Activated gamma-delta T cell treated with anti-CD3 and anti-CD28 coated beads, Interleukin-2, amount 50 U/mL, for 16 hours (primary cell): ENCODE measurements around the gene OSTF1.

ENCODE experiments used
- DNase-seq: peaks from one replicate; pipeline ENCODE4 v3.0.0-alpha.2; 2020; ENCODE audit warnings: low read depth

Gene OSTF1

DNA sequence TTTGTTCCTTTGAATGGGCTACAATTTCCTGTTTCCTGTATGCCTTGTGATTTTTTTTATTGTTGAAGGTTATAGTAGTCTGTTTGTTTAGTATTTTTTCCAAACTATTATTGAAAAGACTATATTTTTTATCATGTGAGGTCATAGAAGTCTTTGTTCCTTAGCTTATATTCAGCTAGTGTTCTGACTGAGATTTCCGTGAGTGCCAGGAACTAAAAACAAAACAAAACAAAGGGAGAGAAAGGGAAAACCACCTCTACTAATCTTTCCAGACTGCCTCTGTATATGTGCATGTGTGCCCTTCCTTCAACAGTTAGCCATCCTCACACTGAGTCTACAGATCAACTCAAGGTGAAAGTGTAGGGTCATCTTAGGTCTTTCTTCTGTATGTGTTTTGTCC, 79.0 kb downstream of the OSTF1 start:
- DNase-seq, result no peak

DNA sequence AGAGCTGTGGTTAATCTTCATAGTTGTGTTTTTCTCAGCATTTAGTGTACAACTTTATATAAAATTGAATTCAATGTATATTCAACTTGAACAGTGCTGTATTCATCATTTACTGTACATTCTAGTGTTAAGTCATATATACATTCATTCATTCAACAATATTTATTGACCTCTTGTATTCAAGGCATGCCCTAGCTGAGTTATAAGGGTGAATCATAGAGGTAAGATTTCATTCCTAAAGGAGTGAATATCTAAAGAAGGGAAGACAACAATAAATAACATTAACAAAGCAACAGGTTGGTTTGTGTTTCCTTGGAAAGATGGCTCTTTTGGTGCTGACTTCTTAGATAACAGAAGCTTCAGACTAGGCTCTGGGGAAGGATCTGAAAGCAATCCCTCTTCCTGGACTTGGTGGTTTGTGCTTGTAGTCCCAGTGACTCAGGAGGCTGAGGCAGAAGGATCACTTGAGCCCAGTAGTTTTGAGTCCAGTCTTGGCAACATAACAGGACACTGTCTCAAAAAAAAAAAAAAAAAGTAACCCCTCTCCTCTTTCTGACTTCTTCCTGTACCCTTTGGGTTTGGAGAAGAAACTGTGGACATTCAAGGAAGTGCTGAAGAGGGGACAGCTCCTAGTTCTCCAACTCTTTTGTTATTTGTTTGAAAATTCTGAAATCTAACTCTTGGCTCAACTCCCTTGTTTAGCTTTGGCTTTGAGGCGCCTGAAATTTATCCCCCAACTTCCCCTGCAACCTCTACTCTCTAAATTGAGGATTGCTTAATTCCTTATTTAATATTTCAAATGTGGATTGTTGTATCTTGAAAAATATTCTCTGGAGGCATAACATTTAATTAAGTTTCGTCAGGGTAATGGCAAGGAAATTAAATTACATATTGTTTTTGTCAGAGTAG, 80.2 kb downstream of the OSTF1 start:
- no peak for DNase-seq

DNA sequence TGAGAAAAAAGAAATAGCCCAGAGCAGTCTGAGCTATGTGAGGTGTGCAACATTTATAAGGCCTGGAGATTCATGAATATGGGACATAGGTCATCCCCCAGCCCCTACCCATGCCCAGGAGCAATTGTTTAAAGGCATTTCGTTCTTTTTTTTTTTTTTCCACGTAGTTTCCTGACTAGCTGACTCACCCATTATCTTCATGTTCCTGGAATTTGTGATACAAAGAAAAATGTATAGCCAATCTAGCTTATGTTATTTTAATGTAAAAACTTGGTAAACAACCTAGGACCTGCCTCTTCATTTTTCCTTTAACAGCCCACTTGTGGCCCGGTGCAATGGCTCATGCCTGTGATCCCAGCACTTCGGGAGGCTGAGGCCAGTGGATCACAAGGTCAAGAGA, 81.3 kb downstream of the OSTF1 start:
- no peak for DNase-seq

DNA sequence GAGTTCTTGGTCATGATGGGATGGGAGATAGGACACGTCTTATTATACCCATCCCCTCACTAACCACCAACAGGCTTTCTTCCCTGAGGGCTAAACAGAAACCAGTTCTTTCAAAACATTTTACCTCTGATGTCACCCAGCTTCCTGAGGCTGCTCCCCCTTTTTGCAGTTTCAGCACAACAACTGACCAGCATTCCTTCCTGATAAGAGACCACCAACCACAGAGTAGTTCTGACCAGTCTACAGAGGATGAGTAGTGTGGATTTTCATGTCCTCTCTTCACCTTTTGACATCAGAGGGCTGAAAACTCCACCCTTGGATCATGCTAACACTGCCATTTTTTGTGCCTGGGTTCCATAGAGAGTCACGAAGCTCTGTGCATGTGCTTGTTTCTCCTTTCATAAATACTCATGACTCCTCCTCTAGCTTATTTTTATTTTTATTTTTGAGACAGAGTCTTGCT, 82.6 kb downstream of the OSTF1 start:
- DNase-seq, result no peak

DNA sequence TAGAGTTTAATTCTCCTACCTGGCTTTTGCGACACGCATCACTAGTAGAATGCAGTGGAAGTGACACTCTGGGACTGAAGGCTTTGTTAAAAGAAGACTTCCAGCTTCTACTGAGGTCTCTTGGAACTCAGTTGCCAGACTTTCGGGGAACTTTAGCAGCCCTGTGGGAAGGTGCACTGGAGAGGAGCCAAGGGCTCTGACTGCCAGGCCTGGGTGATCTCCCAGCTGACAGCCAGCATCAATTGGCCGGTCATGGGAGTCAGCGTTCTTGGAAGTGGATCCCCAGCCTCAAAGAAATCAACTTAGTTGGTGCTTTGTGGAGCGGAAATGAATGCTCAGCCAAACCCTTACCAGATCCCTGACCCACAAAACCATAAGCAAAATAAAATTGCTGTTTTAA, 87.1 kb downstream of the OSTF1 start:
- DNase-seq, result no peak

DNA sequence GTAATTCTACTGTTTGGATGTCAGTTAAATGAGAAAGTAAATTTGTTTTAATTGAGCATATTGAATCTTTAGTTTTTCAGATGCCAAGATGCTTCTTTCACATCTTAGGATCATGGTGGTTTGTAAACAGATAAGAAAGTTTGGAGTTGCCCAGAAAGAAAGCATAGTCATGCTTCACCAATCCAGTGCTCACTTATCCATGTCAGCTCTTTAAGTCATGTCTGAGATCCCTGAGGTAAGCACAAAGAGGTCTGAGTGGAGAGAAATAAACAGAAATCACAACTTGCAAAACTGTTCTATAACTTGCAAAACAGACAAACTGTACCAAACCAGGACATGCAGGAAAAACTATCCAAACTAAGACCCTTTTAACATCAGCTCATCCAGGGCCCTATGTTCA, 87.7 kb downstream of the OSTF1 start:
- no peak for DNase-seq

DNA sequence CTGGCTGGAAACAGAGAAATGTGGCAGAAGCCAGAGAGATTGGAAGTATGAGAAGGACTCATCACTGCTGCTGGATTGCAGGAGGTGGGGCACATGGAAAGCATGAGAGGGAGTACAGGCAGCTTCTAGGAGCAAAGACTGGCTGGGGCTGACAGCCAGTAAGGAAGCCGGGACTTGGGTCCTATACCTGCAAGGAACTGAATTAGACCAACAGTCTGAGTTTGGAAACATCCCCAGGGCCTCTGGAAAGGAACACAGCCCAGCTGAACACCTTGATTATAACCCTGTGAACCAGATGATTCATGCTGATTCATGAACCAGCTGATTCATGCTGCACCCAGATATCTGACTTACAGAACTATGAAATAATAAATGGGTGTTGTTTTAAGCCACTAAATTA, 93.4 kb downstream of the OSTF1 start:
- no peak for DNase-seq

DNA sequence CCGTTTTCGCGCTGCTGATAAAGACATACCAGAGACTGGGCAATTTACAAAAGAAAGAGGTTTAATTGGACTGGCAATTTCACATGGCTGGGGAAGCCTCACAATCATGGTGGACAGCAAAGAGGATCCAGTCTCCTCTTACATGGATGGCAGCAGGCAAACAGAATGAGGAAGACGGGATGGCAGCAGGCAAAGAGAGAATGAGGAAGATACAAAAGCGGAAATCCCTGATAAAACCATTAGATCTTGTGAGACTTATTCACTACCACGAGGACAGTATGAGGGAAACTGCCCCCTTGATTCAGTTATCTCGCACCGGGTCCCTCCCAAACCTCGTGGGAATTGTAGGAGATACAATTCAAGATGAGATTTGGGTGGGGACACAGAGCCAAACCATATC, 95.0 kb downstream of the OSTF1 start:
- DNase-seq, result no peak

DNA sequence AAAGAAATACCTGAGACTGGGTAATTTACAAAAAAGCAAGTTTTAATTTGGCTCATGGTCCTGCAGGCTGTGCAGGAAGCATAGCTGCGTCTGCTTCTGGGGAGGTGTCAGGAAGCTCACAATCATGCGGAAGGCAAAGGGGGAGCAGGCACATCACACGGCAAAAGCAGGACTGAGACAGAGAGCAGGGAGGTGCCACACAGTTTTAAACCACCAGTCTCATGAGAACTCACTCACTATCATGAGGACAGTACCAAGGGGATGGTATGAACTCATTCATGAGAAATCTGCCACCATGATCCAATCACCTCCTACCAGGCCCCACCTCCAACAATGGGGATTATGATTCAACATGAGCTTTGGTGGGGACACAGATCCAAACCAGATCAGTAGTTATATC, 96.2 kb downstream of the OSTF1 start:
- DNase-seq, result no peak

DNA sequence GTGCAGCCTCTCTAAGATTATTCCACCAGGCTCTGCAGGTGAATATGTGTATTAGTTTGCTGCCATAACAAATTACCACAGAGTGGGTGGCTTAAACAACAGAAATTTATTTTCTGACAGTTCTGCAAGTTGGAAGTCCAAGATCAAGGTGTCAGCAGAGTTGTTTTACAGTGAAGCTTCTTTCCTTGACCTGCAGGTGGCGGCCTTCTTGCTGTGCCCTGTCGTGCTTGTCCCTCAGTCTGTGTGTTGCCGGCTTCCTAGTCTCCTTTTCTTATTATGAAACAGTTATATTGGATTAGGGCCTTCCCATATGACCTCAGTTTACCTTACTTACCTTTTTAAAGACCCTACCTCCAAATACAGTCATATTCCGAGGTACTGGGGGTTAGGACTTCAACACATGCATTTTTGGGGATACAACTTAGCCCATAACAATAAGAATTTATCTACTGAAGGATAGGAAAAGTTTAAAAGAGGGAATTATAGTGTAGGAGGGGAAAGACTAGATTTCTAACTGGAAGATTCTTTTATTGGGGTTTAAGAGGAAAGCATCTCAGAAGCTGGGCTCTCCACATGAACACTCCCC, 97.4 kb downstream of the OSTF1 start:
- DNase-seq, result peak; percentile 19

DNA sequence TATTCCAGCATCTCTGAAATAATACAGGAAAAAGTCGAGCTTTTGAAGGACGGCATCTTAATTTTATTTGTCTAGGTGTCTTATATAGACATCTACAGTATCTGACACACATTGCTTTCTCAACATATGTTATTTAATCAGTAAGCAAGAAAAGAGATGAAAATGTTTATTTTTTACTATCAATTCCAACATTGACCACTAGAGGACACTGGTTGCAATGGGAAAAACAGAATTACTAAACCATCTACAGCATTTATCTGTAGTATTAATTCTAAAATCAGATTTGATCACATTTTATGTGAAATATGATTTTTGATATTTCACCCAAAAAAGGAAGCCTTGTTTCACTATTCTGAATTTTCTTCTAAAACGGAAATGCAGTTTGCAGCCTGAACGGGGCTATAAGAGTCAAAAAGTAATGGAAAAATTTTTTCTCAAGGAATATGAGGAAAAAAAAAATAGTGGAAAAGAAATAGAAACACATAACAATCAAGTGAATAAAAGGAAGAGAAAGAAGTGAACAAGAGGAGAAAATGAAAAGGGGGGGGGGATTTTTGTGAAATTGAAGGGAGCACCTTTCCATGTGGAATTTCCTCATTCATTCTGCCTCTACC, 98.6 kb downstream of the OSTF1 start:
- no peak for DNase-seq

DNA sequence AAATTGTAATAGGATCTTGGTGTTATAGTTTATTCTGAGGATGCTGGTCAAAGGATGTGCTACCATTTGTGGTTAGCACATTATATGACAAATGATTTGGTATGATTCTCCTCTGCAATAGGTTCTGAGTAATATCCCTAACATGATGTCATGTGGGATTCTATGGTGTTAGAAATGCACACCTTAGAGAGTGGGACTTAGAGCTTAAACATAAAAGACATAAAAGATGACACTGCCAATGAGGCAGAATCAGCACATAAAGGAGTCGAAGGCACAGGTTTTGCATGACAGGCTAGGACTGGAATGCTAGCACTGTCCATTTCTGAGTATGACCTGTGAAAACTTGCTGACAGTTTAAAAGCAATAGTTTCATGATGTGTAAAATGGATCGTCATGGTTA, 100.4 kb downstream of the OSTF1 start:
- DNase-seq, result no peak

DNA sequence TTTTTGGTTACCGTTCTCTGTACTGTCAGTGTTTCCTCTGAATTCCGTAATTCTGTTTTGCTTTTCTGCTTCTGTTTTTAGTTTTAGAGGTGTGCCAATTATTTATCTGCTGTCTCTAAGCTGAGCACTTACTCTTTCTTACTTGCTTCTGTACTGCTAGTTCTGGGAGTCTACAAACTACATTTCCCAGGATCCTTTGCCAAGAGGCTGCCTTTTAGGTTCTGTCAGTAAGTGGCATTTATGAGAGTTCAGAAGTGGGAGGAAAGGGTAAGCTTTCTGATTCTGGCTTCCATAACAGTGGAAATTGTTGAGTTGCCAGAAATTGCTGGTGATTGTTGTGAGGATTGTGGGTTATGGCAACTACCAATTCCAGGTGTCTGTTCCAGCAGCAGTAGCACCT, 102.4 kb downstream of the OSTF1 start:
- DNase-seq, result no peak
